ENCODE measurements around the gene BTBD6.
"Not testable (repeated sequence)": the region's sequence is repeated elsewhere in the genome, so short reads cannot be mapped to it uniquely, and the experiment has no call there.

BTBD6 gene

GRCh38 chr14:105267820-105268548, 19.7 kb downstream of the BTBD6 start:
- 91 to 94% methylated on average over 21 of the region's 21 CpGs for WGBS, 2 experiments
- Histone ChIP-seq H3K4me3 (ENCODE audit: insufficient read depth, low read depth, low read length) (no peak overlapping the region), H3K36me3 (ENCODE audit: control insufficient read depth, insufficient read depth, low read length) (no peaks in the 10 kb centered on the region), H3K27ac (ENCODE audit: insufficient read depth, low read depth, low read length, poor library complexity, severe bottlenecking) (no peak overlapping the region), H3K27me3 (ENCODE audit: control insufficient read depth, insufficient read depth, low read length, poor library complexity, severe bottlenecking) (no peaks in the 10 kb centered on the region), H3K9me3 (ENCODE audit: control insufficient read depth, low read length) (no peaks in the 10 kb centered on the region), H3K4me1 (ENCODE audit: control insufficient read depth, insufficient read depth, low read length) (no peaks in the 10 kb centered on the region)

DNA sequence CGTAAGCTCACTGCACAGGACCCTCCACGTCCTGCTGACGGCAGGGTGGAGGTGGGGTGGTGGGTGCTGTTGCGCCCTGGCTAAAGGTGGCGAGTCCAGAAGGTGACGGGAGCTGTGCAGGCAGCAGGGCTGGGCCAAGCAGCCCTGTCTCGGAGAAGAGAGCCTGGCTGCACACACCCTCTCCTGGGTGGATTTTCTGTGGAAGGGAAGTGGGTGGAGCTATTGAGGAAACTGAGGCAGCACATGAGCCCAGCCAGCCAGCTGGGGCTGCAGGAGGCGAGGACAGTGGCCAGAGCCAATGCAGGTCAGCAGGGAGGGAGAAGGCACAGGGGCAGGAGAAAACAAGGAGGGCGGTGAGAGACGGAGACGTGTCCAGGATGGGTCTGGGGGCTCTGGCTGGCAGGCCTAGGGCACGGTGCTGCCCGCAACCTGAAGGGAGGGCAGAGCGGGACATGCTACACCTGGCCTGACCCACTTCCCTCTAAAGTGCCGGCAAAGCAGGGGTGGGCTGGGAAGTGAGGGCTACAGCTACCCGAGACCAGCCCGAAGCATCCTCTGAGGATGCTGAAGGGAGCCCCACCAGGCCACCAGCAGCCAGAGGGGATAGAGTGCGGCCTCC, 20.5 kb downstream of the BTBD6 start:
- Histone ChIP-seq H3K27me3 (ENCODE audit: control insufficient read depth, insufficient read depth, low read length, poor library complexity, severe bottlenecking) (no peaks in the 10 kb centered on the region), H3K9me3 (ENCODE audit: control insufficient read depth, low read length) (no peaks in the 10 kb centered on the region), H3K4me3 (ENCODE audit: insufficient read depth, low read depth, low read length) (no peak overlapping the region), H3K4me1 (ENCODE audit: control insufficient read depth, insufficient read depth, low read length) (no peaks in the 10 kb centered on the region), H3K36me3 (ENCODE audit: control insufficient read depth, insufficient read depth, low read length) (no peaks in the 10 kb centered on the region), H3K27ac (ENCODE audit: insufficient read depth, low read depth, low read length, poor library complexity, severe bottlenecking) (no peak overlapping the region)
- WGBS, 2 experiments = 91 to 93% methylated on average over 18 of the region's 18 CpGs

- H3K27ac ChIP-seq (ENCODE audit: insufficient read depth, low read depth, low read length, poor library complexity, severe bottlenecking) = no peak overlapping the region
- H3K36me3 ChIP-seq (ENCODE audit: control insufficient read depth, insufficient read depth, low read length) = no peaks in the 10 kb centered on the region
- no peak overlapping the region for H3K4me3 ChIP-seq (ENCODE audit: insufficient read depth, low read depth, low read length)
- 94 to 96% methylated on average over 11 of the region's 11 CpGs for whole genome bisulfite sequencing, 2 experiments
- H3K4me1 ChIP-seq (ENCODE audit: control insufficient read depth, insufficient read depth, low read length) = no peaks in the 10 kb centered on the region
- H3K9me3 ChIP-seq (ENCODE audit: control insufficient read depth, low read length) = no peaks in the 10 kb centered on the region
- H3K27me3 ChIP-seq (ENCODE audit: control insufficient read depth, insufficient read depth, low read length, poor library complexity, severe bottlenecking) = no peaks in the 10 kb centered on the region
Measured at GRCh38 chr14:105269405-105269804, 21.1 kb downstream of the BTBD6 start.

GRCh38 chr14:105271224-105271890, 23.0 kb downstream of the BTBD6 start:
- no peaks in the 10 kb centered on the region for H3K27me3 ChIP-seq (ENCODE audit: control insufficient read depth, insufficient read depth, low read length, poor library complexity, severe bottlenecking)
- 93 to 95% methylated on average over 22 of the region's 22 CpGs for WGBS, 2 experiments
- H3K4me3 ChIP-seq (ENCODE audit: insufficient read depth, low read depth, low read length) = no peak overlapping the region

DNA sequence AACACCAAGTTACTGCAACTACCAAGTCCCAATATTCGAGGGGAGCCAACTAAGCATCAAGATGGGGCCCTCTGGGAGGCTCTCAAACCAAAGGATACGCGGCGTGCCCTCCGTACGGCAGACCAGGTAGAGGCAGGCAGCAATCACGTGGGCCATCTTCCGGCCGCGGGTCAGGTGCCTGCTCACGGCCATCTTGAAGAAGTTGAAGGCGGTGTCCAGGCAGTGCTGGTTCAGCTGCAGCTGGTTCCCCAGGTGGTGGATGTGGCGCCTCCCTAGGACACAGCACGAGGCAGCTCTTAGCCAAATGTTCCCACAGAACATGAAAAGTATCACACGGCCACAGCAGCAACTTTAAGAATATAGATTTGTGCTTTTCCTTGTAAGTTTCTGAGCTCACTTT, 24.3 kb downstream of the BTBD6 start:
- H3K4me1 ChIP-seq (ENCODE audit: control insufficient read depth, insufficient read depth, low read length) = peaks cover 10% of the 10 kb centered on the region
- no peak overlapping the region for H3K27ac ChIP-seq (ENCODE audit: insufficient read depth, low read depth, low read length, poor library complexity, severe bottlenecking)
- 92 to 93% methylated on average over 15 of the region's 15 CpGs for WGBS, 2 experiments
- H3K4me3 ChIP-seq (ENCODE audit: insufficient read depth, low read depth, low read length) = no peak overlapping the region
- no peaks in the 10 kb centered on the region for H3K27me3 ChIP-seq (ENCODE audit: control insufficient read depth, insufficient read depth, low read length, poor library complexity, severe bottlenecking)
- no peaks in the 10 kb centered on the region for H3K9me3 ChIP-seq (ENCODE audit: control insufficient read depth, low read length)
- no peaks in the 10 kb centered on the region for H3K36me3 ChIP-seq (ENCODE audit: control insufficient read depth, insufficient read depth, low read length)

More at GRCh38 chr14:105271224-105271890, 23.0 kb downstream of the BTBD6 start:
- Histone ChIP-seq H3K27ac (ENCODE audit: insufficient read depth, low read depth, low read length, poor library complexity, severe bottlenecking) (no peak overlapping the region), H3K9me3 (ENCODE audit: control insufficient read depth, low read length) (no peaks in the 10 kb centered on the region), H3K4me1 (ENCODE audit: control insufficient read depth, insufficient read depth, low read length) (peaks cover 10% of the 10 kb centered on the region), H3K36me3 (ENCODE audit: control insufficient read depth, insufficient read depth, low read length) (no peaks in the 10 kb centered on the region)

- Histone ChIP-seq H3K9me3 (ENCODE audit: control insufficient read depth, low read length) (no peaks in the 10 kb centered on the region), H3K27me3 (ENCODE audit: control insufficient read depth, insufficient read depth, low read length, poor library complexity, severe bottlenecking) (no peaks in the 10 kb centered on the region), H3K4me3 (ENCODE audit: insufficient read depth, low read depth, low read length) (no peak overlapping the region), H3K27ac (ENCODE audit: insufficient read depth, low read depth, low read length, poor library complexity, severe bottlenecking) (no peak overlapping the region), H3K4me1 (ENCODE audit: control insufficient read depth, insufficient read depth, low read length) (peaks cover 10% of the 10 kb centered on the region), H3K36me3 (ENCODE audit: control insufficient read depth, insufficient read depth, low read length) (no peaks in the 10 kb centered on the region)
- WGBS, 2 experiments = 90% methylated on average over 12 of the region's 12 CpGs
Measured at GRCh38 chr14:105273062-105273461, 24.7 kb downstream of the BTBD6 start.

GRCh38 chr14:105274637-105275036, 26.3 kb downstream of the BTBD6 start:
- Histone ChIP-seq H3K27me3 (ENCODE audit: control insufficient read depth, insufficient read depth, low read length, poor library complexity, severe bottlenecking) (no peaks in the 10 kb centered on the region), H3K9me3 (ENCODE audit: control insufficient read depth, low read length) (no peaks in the 10 kb centered on the region), H3K4me1 (ENCODE audit: control insufficient read depth, insufficient read depth, low read length) (peaks cover 10% of the 10 kb centered on the region), H3K4me3 (ENCODE audit: insufficient read depth, low read depth, low read length) (no peak overlapping the region), H3K27ac (ENCODE audit: insufficient read depth, low read depth, low read length, poor library complexity, severe bottlenecking) (no peak overlapping the region), H3K36me3 (ENCODE audit: control insufficient read depth, insufficient read depth, low read length) (no peaks in the 10 kb centered on the region)
- WGBS, 2 experiments = 93 to 95% methylated on average over 6 of the region's 6 CpGs

DNA sequence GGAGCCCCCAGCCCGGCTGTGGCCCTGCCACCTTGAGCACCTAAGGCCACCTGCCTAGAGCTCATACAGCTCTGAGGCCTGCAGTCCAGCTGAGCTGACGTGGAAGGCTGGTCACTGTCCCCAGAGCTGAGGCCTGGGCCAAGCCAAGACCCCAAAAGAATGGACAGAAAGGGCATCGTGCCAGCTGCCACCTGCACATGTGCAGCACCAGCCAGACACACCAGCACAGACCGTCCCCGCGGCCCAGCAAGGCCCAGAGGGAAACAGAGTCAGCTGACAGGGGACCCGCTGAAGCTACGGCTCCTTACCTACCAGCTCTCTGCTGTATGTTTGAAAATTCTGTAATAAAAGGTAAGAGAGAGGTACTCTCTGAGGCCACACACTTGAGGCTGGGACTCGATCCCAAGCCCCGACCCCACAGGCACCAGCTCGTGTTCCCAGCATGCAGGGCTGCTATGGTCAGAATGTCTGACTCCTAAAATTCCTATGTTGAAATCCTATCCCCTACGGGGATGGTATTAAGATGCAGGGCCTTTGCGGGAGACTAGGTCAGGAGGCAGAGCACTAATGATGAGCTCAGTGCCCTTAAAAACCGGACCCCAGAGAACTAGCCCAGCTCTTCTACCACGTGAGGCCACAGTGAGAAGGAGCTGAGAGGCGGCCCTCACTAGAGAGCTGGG, 27.1 kb downstream of the BTBD6 start:
- H3K4me1 ChIP-seq (ENCODE audit: control insufficient read depth, insufficient read depth, low read length) = peaks cover 10% of the 10 kb centered on the region
- 81 to 82% methylated on average over 15 of the region's 16 CpGs for WGBS, 2 experiments
- H3K9me3 ChIP-seq (ENCODE audit: control insufficient read depth, low read length) = no peaks in the 10 kb centered on the region
- no peak overlapping the region for H3K27ac ChIP-seq (ENCODE audit: insufficient read depth, low read depth, low read length, poor library complexity, severe bottlenecking)
- H3K4me3 ChIP-seq (ENCODE audit: insufficient read depth, low read depth, low read length) = no peak overlapping the region
- no peaks in the 10 kb centered on the region for H3K36me3 ChIP-seq (ENCODE audit: control insufficient read depth, insufficient read depth, low read length)
- no peaks in the 10 kb centered on the region for H3K27me3 ChIP-seq (ENCODE audit: control insufficient read depth, insufficient read depth, low read length, poor library complexity, severe bottlenecking)

DNA sequence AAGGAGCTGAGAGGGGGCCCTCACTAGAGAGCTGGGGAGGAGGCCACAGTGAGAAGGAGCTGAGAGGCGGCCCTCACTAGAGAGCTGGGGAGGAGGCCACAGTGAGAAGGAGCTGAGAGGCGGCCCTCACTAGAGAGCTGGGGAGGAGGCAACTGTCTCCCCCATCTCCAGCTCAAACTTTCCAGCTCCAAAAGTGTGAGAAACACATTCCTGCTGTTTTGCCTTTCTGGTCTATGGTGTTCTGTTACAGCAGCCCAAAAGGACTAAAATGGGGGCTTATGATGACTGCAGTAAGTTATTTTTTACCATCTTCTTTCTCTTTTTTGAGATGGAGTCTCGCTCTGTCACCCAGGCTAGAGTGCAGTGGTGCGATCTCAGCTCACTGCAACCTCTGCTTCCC, 29.1 kb downstream of the BTBD6 start:
- not testable (repeated sequence) for H3K9me3 ChIP-seq (ENCODE audit: control insufficient read depth, low read length); H3K36me3 ChIP-seq (ENCODE audit: control insufficient read depth, insufficient read depth, low read length); H3K27ac ChIP-seq (ENCODE audit: insufficient read depth, low read depth, low read length, poor library complexity, severe bottlenecking); H3K27me3 ChIP-seq (ENCODE audit: control insufficient read depth, insufficient read depth, low read length, poor library complexity, severe bottlenecking); H3K4me3 ChIP-seq (ENCODE audit: insufficient read depth, low read depth, low read length)
- 66 to 67% methylated on average over 3 of the region's 4 CpGs for WGBS, 2 experiments
- H3K4me1 ChIP-seq (ENCODE audit: control insufficient read depth, insufficient read depth, low read length) = peaks cover 21% of the 10 kb centered on the region
